ENCODE results near the gene PLD4. TPM values are rescaled to one million over a fixed set of nuclear protein-coding genes. Genes with fewer than 3 reads are reported as not detected.

The PLD4 gene
- 0.15 TPM in 1 of 2 replicates, not detected in the other for total RNA-seq (ENCODE audit: low replicate concordance)

DNA sequence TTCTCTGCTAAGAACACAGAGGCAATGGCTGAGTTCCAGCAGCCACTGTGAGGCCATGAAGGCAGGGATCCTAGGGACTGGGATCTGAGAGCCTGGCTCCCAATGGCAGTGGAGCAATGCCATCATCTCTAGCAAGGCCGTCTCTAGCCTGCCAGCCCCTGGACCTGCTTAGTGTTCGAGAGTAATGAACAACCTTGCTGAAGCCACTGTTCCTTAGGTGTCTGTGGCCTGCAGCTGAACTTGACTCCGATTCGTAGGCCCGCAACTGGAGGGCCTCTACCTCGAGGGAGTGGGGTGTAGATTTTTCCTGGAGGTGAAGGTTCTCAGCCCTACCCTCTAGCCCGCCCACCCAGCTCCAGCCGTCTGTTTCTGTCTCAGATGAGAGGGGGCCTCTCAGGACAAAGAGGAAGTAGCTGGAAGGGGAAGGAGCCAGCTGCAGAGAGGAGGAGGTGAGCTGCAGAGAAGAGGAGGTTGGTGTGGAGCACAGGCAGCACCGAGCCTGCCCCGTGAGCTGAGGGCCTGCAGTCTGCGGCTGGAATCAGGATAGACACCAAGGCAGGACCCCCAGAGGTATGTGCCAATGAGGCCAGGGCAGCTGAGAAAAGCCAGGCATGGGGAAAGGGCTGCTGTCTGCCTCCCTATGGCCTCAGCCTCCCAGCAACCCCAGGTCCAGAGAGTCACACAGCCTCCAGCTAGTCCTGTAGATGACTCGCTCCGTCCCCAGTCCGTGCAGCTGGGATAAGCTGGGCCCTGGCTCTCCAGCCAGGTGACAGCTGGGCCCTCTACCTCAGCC is at the start of gene PLD4:
Gene PLD4, plus strand, starts transcription at position 459 of the 793 bp plus-strand sequence. CDS start 2,262 bp downstream, outside the sequence.

GRCh38 chr14:104977681-104978653 is 53.3 kb downstream of the PLD4 start, which contains the start of gene AHNAK2:
Gene AHNAK2 (minus strand): TSS chr14:104978374. CDS start chr14:104978237, 137 bp downstream.

Other genes with a start within 250 kb of the PLD4 start
- gene INF2, start 235.3 kb upstream of the PLD4 start, total RNA-seq (ENCODE audit: low replicate concordance), result 26.3 and 30.9 TPM in 2 replicates
- 4.5 and 9.6 TPM in 2 replicates for gene ADSS1, start 200.7 kb upstream of the PLD4 start, total RNA-seq (ENCODE audit: low replicate concordance)
- gene SIVA1, start 171.7 kb upstream of the PLD4 start, total RNA-seq (ENCODE audit: low replicate concordance), result 88.7 and 91.4 TPM in 2 replicates
- 206 and 215 TPM in 2 replicates for gene AKT1, start 129.1 kb upstream of the PLD4 start, total RNA-seq (ENCODE audit: low replicate concordance)
- gene ZBTB42, start 123.8 kb upstream of the PLD4 start, total RNA-seq (ENCODE audit: low replicate concordance), result 0.82 and 3.5 TPM in 2 replicates
- gene CEP170B, start 59.6 kb upstream of the PLD4 start, total RNA-seq (ENCODE audit: low replicate concordance), result 8.2 and 14.6 TPM in 2 replicates
- gene AHNAK2, start 53.5 kb downstream of the PLD4 start, total RNA-seq (ENCODE audit: low replicate concordance), result 27.4 and 174 TPM in 2 replicates
- gene CLBA1, start 60.9 kb downstream of the PLD4 start, total RNA-seq (ENCODE audit: low replicate concordance), result 7.6 and 8.9 TPM in 2 replicates
- 9.6 and 16.2 TPM in 2 replicates for gene CDCA4, start 96.2 kb downstream of the PLD4 start, total RNA-seq (ENCODE audit: low replicate concordance)
- 0.12 TPM in 1 of 2 replicates, not detected in the other for gene GPR132, start 140.6 kb downstream of the PLD4 start, total RNA-seq (ENCODE audit: low replicate concordance)
- gene JAG2, start 243.9 kb downstream of the PLD4 start, total RNA-seq (ENCODE audit: low replicate concordance), result 1.6 and 4.2 TPM in 2 replicates